ENCODE data around the gene PCSK5. TPM values are rescaled to one million over a fixed set of nuclear protein-coding genes. Genes with fewer than 3 reads are reported as not detected.
"Not testable (repeated sequence)": the region's sequence is repeated elsewhere in the genome, so short reads cannot be mapped to it uniquely, and the experiment has no call there.

PCSK5 gene
- total RNA-seq, 1 experiment from 2014 or later, result 6.9 TPM

DNA sequence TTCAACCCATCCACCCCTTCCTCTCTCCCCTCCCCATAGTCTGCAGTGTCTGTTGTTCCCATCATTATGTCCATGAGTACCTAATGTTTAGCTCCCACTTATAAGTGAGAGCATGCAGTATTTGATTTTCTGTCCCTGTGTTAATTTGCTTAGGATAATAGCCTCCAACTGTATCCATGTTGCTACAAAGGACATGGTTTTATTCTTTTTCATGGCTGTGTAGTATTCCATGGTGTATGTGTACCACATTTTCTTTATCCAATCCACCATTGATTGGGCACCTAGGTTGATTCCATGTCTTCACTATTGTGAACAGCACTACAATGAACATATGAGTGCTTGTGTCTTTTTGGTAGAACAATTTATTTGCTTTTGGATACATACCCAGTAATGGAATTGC is 187.1 kb downstream of the PCSK5 start:
- TF ChIP-seq SIN3A (IDR thresholded peaks at IDR 0.05; ENCODE audit: low read depth) (no peak), EZH2 (IDR thresholded peaks at IDR 0.05) (no peak)
- CTCF ChIA-PET, result no interaction called here

DNA sequence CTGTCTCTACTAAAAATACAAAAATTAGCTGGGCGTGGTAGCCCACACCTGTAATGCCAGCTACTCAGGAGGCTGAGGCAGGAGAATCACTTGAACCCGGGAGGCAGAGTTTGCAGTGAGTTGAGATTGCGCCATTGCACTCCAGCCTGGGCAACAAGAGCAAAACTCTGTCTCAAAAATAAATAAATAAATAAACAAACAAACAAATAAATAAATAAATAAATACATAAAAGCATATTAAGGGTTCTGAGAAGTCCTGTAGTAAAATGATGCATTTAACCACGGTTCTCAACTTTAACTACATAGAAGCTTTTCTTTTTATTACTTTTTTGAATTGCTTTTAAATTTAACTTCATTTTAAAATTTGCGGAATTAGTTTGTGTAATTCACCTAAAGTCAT is 190.8 kb downstream of the PCSK5 start:
- BruUV-seq (replicated peaks); CTCF ChIA-PET; intact Hi-C loops (cut with micrococcal nuclease); H3K4me2 ChIP-seq (ENCODE audit: low read length); H3K36me3 ChIP-seq (ENCODE audit: control insufficient read depth in 1 of 2, insufficient read depth in 2 of 2, low read length in 2 of 2); H4K20me1 ChIP-seq (ENCODE audit: insufficient read depth); H3K4me3 ChIP-seq (replicated peaks in 1 of 2; ENCODE audit: low read depth in 1 of 2, low read length in 2 of 2); H3K9ac ChIP-seq (ENCODE audit: low read length); ATAC-seq; H3K9me3 ChIP-seq (ENCODE audit: control insufficient read depth in 1 of 2, insufficient read depth in 1 of 2, low read depth in 1 of 2, low read length in 2 of 2); H2AFZ ChIP-seq (ENCODE audit: low read depth, low read length, poor library complexity, severe bottlenecking); H3K27me3 ChIP-seq (ENCODE audit: insufficient read depth, low read length); RAD21 ChIA-PET (ENCODE audit: low non-redundant PET in 1 of 2, low total read pairs in 2 of 2, uncharacterized antibody in 2 of 2, unreplicated experiment in 2 of 2); DNase-seq (ENCODE audit: low read depth, low spot score); POLR2A ChIA-PET; H3K4me1 ChIP-seq (ENCODE audit: control insufficient read depth in 1 of 2, insufficient read depth in 2 of 2, low read length in 2 of 2); H3K9me2 ChIP-seq (ENCODE audit: insufficient read depth); H3K27ac ChIP-seq (ENCODE audit: low read depth, low read length); H3K79me2 ChIP-seq (ENCODE audit: insufficient read depth, low read length): not testable (repeated sequence)

More for the DNA sequence above, 187.1 kb downstream of the PCSK5 start:
- Histone ChIP-seq H4K20me1 (ENCODE audit: insufficient read depth) (no peaks in the 10 kb centered on the region), H3K36me3 (ENCODE audit: control insufficient read depth in 1 of 2, insufficient read depth in 2 of 2, low read length in 2 of 2) (no peaks in the 10 kb centered on the region), H3K9me3 (ENCODE audit: control insufficient read depth in 1 of 2, insufficient read depth in 1 of 2, low read depth in 1 of 2, low read length in 2 of 2) (no peaks in the 10 kb centered on the region), H3K4me2 (ENCODE audit: low read length) (no peak overlapping the region), H3K9ac (ENCODE audit: low read length) (no peak overlapping the region), H3K27me3 (ENCODE audit: insufficient read depth, low read length) (no peaks in the 10 kb centered on the region), H2AFZ (ENCODE audit: low read depth, low read length, poor library complexity, severe bottlenecking) (no peak overlapping the region), H3K4me3 (replicated peaks in 1 of 2; ENCODE audit: low read depth in 1 of 2, low read length in 2 of 2) (no peak overlapping the region), H3K4me1 (ENCODE audit: control insufficient read depth in 1 of 2, insufficient read depth in 2 of 2, low read length in 2 of 2) (no peaks in the 10 kb centered on the region), H3K79me2 (ENCODE audit: insufficient read depth, low read length) (no peaks in the 10 kb centered on the region), H3K27ac (ENCODE audit: low read depth, low read length) (no peak overlapping the region), H3K9me2 (ENCODE audit: insufficient read depth) (no peaks in the 10 kb centered on the region)
- intact Hi-C loops (cut with micrococcal nuclease), result no loop called here
- no TSS peak for BruUV-seq (replicated peaks)
- ATAC-seq (no peak), DNase-seq (ENCODE audit: low read depth, low spot score) (no peak)
- ChIA-PET POLR2A (no interaction called here), RAD21 (ENCODE audit: low non-redundant PET in 1 of 2, low total read pairs in 2 of 2, uncharacterized antibody in 2 of 2, unreplicated experiment in 2 of 2) (no interaction called here)

DNA sequence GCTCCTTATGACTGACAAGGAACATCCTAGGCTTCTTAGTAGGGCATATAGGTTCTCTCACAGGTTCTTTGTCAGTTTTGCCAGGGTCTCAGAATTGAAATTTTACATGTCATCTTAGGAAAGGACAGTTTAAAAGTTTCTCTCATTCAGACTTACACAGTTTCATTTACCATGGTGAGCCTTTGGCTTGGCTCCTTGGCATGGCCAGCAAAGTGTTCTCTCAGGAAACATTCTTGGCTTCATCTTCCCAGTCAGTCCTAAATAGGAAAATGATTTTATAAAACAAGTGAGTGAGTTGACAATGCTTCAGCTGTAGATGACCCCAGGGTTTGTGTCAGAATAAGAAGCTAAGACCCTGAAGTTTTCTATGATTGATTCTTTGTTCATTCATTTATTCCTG is 191.6 kb downstream of the PCSK5 start:
- intact Hi-C loops (cut with micrococcal nuclease), result no loop called here
- ATAC-seq, result no peak
- TF ChIP-seq SP1 (IDR thresholded peaks at IDR 0.05; ENCODE audit: low read depth), result no peak
- no peak for TF ChIP-seq POLR2A (IDR thresholded peaks at IDR 0.05; ENCODE audit: borderline replicate concordance, extremely low read depth, insufficient read depth, insufficient read length)
- TF ChIP-seq EGR1 (IDR thresholded peaks at IDR 0.05; ENCODE audit: low read depth), result no peak
- no peak for TF ChIP-seq EZH2 (IDR thresholded peaks at IDR 0.05)
- TF ChIP-seq ELF1 (IDR thresholded peaks at IDR 0.05; ENCODE audit: borderline replicate concordance, low read depth), result no peak
- no peak for TF ChIP-seq EZH2phosphoT487 (IDR thresholded peaks at IDR 0.05; ENCODE audit: borderline replicate concordance)
- no peak for TF ChIP-seq YY1 (IDR thresholded peaks at IDR 0.05; ENCODE audit: extremely low read depth, insufficient replicate concordance, low read depth, low read length)
- TF ChIP-seq ZNF274 (IDR thresholded peaks at IDR 0.05; ENCODE audit: low read depth, low read length), result no peak
- TF ChIP-seq, protein P1, sequence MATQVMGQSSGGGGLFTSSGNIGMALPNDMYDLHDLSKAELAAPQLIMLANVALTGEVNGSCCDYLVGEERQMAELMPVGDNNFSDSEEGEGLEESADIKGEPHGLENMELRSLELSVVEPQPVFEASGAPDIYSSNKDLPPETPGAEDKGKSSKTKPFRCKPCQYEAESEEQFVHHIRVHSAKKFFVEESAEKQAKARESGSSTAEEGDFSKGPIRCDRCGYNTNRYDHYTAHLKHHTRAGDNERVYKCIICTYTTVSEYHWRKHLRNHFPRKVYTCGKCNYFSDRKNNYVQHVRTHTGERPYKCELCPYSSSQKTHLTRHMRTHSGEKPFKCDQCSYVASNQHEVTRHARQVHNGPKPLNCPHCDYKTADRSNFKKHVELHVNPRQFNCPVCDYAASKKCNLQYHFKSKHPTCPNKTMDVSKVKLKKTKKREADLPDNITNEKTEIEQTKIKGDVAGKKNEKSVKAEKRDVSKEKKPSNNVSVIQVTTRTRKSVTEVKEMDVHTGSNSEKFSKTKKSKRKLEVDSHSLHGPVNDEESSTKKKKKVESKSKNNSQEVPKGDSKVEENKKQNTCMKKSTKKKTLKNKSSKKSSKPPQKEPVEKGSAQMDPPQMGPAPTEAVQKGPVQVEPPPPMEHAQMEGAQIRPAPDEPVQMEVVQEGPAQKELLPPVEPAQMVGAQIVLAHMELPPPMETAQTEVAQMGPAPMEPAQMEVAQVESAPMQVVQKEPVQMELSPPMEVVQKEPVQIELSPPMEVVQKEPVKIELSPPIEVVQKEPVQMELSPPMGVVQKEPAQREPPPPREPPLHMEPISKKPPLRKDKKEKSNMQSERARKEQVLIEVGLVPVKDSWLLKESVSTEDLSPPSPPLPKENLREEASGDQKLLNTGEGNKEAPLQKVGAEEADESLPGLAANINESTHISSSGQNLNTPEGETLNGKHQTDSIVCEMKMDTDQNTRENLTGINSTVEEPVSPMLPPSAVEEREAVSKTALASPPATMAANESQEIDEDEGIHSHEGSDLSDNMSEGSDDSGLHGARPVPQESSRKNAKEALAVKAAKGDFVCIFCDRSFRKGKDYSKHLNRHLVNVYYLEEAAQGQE (IDR thresholded peaks at IDR 0.05; ENCODE audit: low read depth), result no peak
- TF ChIP-seq, protein P2, sequence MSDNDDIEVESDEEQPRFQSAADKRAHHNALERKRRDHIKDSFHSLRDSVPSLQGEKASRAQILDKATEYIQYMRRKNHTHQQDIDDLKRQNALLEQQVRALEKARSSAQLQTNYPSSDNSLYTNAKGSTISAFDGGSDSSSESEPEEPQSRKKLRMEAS (IDR thresholded peaks at IDR 0.05), result no peak
- TF ChIP-seq JUND (IDR thresholded peaks at IDR 0.05), result no peak
- no peak for TF ChIP-seq TCF7L2 (IDR thresholded peaks at IDR 0.05; ENCODE audit: borderline replicate concordance, extremely low read depth, insufficient read depth, insufficient read length)

More for the DNA sequence above, 191.6 kb downstream of the PCSK5 start:
- ChIA-PET CTCF (no interaction called here), RAD21 (ENCODE audit: low non-redundant PET in 1 of 2, low total read pairs in 2 of 2, uncharacterized antibody in 2 of 2, unreplicated experiment in 2 of 2) (no interaction called here), POLR2A (no interaction called here)
- no peak overlapping the region for H2AFZ ChIP-seq (ENCODE audit: low read depth, low read length, poor library complexity, severe bottlenecking)
- H3K9me2 ChIP-seq (ENCODE audit: insufficient read depth), result no peaks in the 10 kb centered on the region
- no peaks in the 10 kb centered on the region for H3K79me2 ChIP-seq (ENCODE audit: insufficient read depth, low read length)
- BruUV-seq (replicated peaks), result no TSS peak
- H3K4me1 ChIP-seq (ENCODE audit: control insufficient read depth in 1 of 2, insufficient read depth in 2 of 2, low read length in 2 of 2), result no peaks in the 10 kb centered on the region
- no peak for DNase-seq (ENCODE audit: low read depth, low spot score)
- H3K4me2 ChIP-seq (ENCODE audit: low read length), result no peak overlapping the region
- H3K9me3 ChIP-seq (ENCODE audit: control insufficient read depth in 1 of 2, insufficient read depth in 1 of 2, low read depth in 1 of 2, low read length in 2 of 2), result no peaks in the 10 kb centered on the region
- no peaks in the 10 kb centered on the region for H4K20me1 ChIP-seq (ENCODE audit: insufficient read depth)
- no peak overlapping the region for H3K4me3 ChIP-seq (replicated peaks in 1 of 2; ENCODE audit: low read depth in 1 of 2, low read length in 2 of 2)
- no peaks in the 10 kb centered on the region for H3K27me3 ChIP-seq (ENCODE audit: insufficient read depth, low read length)
- H3K36me3 ChIP-seq (ENCODE audit: control insufficient read depth in 1 of 2, insufficient read depth in 2 of 2, low read length in 2 of 2), result no peaks in the 10 kb centered on the region
- no peak overlapping the region for H3K9ac ChIP-seq (ENCODE audit: low read length)
- H3K27ac ChIP-seq (ENCODE audit: low read depth, low read length), result no peak overlapping the region
